A673 (cell line): Measurements from ENCODE around the gene SPATA4. TPM values are rescaled to one million over a fixed set of nuclear protein-coding genes. Genes with fewer than 3 reads are reported as not detected.
"Not testable (repeated sequence)": the region's sequence is repeated elsewhere in the genome, so short reads cannot be mapped to it uniquely, and the experiment has no call there.

Experiments used
- BruUV-seq: library from RNA; stranded (reverse); fragments of 400-500 nt; replicated peaks from 2 replicates; lab custom pipeline; 2021; lab: Mats Ljungman, UMichigan
- CTCF ChIA-PET: fragments of 300-600 bp; sonication (Branson Sonifier 250); formaldehyde crosslinking; loops from one replicate; lab custom pipeline; 2022; ENCODE audit warnings: antibody characterized with exemption; lab: Charles Lee
- POLR2A ChIA-PET: fragments of 300-600 bp; sonication (Branson Sonifier 250); formaldehyde crosslinking; loops from one replicate; lab custom pipeline; 2022; ENCODE audit warnings: antibody characterized with exemption; ENCODE audit not compliant: low non-redundant PET; lab: Charles Lee
- DNase-seq: peaks from one replicate; pipeline ENCODE4 v3.0.0-alpha.2; 2015; ENCODE audit warnings: low spot score
- H3K27ac ChIP-seq: fragments of 200-600 bp; sonication (generic); 2 replicates; pipeline ENCODE4 v1.5.1; 2016; ENCODE audit warnings: mixed run types, low read depth, mild to moderate bottlenecking, mixed read lengths, antibody characterized with exemption, low read length; ENCODE audit not compliant: poor library complexity, severe bottlenecking
- H3K27me3 ChIP-seq: fragments of 200-600 bp; sonication (generic); replicated peaks from 2 replicates; pipeline ENCODE4 v1.6.1; 2017; ENCODE audit warnings: mixed run types, low read depth, mild to moderate bottlenecking, mixed read lengths, antibody characterized with exemption, low read length; ENCODE audit not compliant: insufficient read depth, poor library complexity
- H3K36me3 ChIP-seq: fragments of 200-600 bp; sonication (generic); 2 replicates; pipeline ENCODE4 v1.6.1; 2016; ENCODE audit warnings: mixed run types, mild to moderate bottlenecking, mixed read lengths, antibody characterized with exemption, low read length; ENCODE audit not compliant: insufficient read depth, poor library complexity, severe bottlenecking
- H3K4me1 ChIP-seq: fragments of 200-600 bp; sonication (generic); 2 replicates; pipeline ENCODE4 v1.6.1; 2017; ENCODE audit warnings: mixed run types, mild to moderate bottlenecking, mixed read lengths, antibody characterized with exemption, low read length; ENCODE audit not compliant: insufficient read depth, poor library complexity, severe bottlenecking
- H3K4me3 ChIP-seq: fragments of 200-600 bp; sonication (generic); 2 replicates; pipeline ENCODE4 v1.5.1; 2016; ENCODE audit warnings: low read depth, mixed run types, mild to moderate bottlenecking, mixed read lengths, low read length; ENCODE audit not compliant: poor library complexity, severe bottlenecking
- H3K9me3 ChIP-seq: fragments of 200-600 bp; sonication (generic); 2 replicates; pipeline ENCODE4 v1.6.1; 2016; ENCODE audit warnings: mixed run types, low read depth, mild to moderate bottlenecking, mixed read lengths, antibody characterized with exemption, low read length; ENCODE audit not compliant: poor library complexity, severe bottlenecking
- EZH2 ChIP-seq: fragments of 200-600 bp; sonication (generic); IDR thresholded peaks from 2 replicates; pipeline ENCODE4 v1.6.1; 2017; ENCODE audit warnings: borderline replicate concordance, low read depth, mild to moderate bottlenecking, mixed read lengths, antibody characterized with exemption, low read length; ENCODE audit not compliant: poor library complexity, severe bottlenecking
- intact Hi-C: fragments of 100-400 bp; cut with micrococcal nuclease; formaldehyde crosslinking; loops from one replicate; pipeline ENCODE4 v1.10.0; 2022; ENCODE audit not compliant: unreplicated experiment
- total RNA-seq: library from RNA; stranded (reverse); gene quantifications from 2 replicates; pipeline ENCODE4 v1.2.3, GENCODE V29; 2021
- TF ChIP-seq, protein P1 (sequence below): fragments of 300-800, 200-600 bp; sonication (generic); conservative IDR thresholded peaks from 2 replicates; pipeline ENCODE4 v1.5.1; 2017; ENCODE audit warnings: low read depth, mild to moderate bottlenecking, antibody characterized with exemption, low read length, moderate library complexity, mixed read lengths

The SPATA4 gene
- total RNA-seq, 1 experiment from 2014 or later: not detected

DNA sequence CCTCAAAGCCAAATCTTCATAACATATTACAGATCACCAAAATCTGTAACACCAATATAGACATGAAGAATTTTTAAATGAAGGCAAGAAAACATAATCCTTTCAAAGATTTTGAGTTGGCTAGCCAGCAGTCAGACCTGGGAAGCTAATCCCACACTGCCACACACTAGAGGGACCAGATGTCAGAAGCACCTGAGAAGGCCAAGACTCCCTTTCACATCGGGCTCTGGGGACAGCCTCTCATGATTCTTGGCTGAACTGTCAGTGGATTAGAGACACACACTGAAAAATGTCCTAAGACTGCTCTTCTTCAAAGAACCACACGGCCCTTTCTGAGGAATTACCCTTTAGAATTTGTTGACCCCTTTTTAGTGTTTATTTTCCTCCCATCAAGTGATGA lies 28.2 kb upstream of the SPATA4 start:
- H3K27ac ChIP-seq: no peak overlapping the region
- no peak for DNase-seq
- H3K36me3 ChIP-seq: no peaks in the 10 kb centered on the region
- no peaks in the 10 kb centered on the region for H3K9me3 ChIP-seq
- ChIA-PET POLR2A (no interaction called here), CTCF (no interaction called here)
- intact Hi-C loops: no loop called here
- no peaks in the 10 kb centered on the region for H3K27me3 ChIP-seq
- no peak overlapping the region for H3K4me3 ChIP-seq
- no TSS peak for BruUV-seq
- H3K4me1 ChIP-seq: no peaks in the 10 kb centered on the region
- no peak for TF ChIP-seq EZH2
- TF ChIP-seq, protein P1, sequence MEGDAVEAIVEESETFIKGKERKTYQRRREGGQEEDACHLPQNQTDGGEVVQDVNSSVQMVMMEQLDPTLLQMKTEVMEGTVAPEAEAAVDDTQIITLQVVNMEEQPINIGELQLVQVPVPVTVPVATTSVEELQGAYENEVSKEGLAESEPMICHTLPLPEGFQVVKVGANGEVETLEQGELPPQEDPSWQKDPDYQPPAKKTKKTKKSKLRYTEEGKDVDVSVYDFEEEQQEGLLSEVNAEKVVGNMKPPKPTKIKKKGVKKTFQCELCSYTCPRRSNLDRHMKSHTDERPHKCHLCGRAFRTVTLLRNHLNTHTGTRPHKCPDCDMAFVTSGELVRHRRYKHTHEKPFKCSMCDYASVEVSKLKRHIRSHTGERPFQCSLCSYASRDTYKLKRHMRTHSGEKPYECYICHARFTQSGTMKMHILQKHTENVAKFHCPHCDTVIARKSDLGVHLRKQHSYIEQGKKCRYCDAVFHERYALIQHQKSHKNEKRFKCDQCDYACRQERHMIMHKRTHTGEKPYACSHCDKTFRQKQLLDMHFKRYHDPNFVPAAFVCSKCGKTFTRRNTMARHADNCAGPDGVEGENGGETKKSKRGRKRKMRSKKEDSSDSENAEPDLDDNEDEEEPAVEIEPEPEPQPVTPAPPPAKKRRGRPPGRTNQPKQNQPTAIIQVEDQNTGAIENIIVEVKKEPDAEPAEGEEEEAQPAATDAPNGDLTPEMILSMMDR: no peak

GRCh38 chr4:176222149-176222548 lies 26.8 kb upstream of the SPATA4 start:
- TF ChIP-seq EZH2: no peak
- TF ChIP-seq, protein P1: no peak
- intact Hi-C loops: no loop called here
- ChIA-PET POLR2A (no interaction called here), CTCF (no interaction called here)
- DNase-seq: no peak
- Histone ChIP-seq H3K4me3 (no peak overlapping the region), H3K4me1 (no peaks in the 10 kb centered on the region), H3K9me3 (no peaks in the 10 kb centered on the region), H3K27me3 (no peaks in the 10 kb centered on the region), H3K27ac (no peak overlapping the region), H3K36me3 (no peaks in the 10 kb centered on the region)
- no TSS peak for BruUV-seq

DNA sequence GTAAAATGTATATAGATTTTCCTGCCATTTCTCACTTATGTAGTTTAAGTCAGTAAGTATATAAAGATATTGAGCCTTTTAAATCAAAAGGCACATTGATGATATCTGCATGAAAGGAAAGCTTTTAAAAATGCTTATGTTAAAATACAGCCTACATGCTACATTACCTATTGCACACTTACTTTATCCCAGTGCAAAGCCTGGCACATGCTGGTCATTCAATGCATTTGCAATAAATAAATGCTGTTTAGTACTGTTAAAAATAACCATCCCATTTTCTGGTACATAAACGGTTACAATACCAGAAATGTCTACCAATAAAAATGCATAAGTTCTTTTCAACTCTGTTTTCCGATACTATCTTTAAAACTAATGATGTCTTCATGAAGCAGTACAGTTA lies 22.1 kb upstream of the SPATA4 start:
- Histone ChIP-seq H3K4me1 (no peaks in the 10 kb centered on the region), H3K9me3 (no peaks in the 10 kb centered on the region), H3K27me3 (no peaks in the 10 kb centered on the region), H3K36me3 (no peaks in the 10 kb centered on the region), H3K27ac (no peak overlapping the region), H3K4me3 (no peak overlapping the region)
- intact Hi-C loops: no loop called here
- DNase-seq: no peak
- BruUV-seq: no TSS peak
- POLR2A ChIA-PET: no interaction called here
- TF ChIP-seq, protein P1: no peak
- TF ChIP-seq EZH2: no peak
- CTCF ChIA-PET: no interaction called here

- H3K4me1 ChIP-seq, CTCF ChIA-PET, H3K4me3 ChIP-seq, intact Hi-C loops, H3K9me3 ChIP-seq, POLR2A ChIA-PET, DNase-seq, H3K27ac ChIP-seq, H3K27me3 ChIP-seq, H3K36me3 ChIP-seq, BruUV-seq: not testable (repeated sequence)
Observed at GRCh38 chr4:176212351-176212750, 17.0 kb upstream of the SPATA4 start.
